ENCODE results near the gene MRFAP1.

The MRFAP1 gene

GRCh38 chr4:6592804-6593563 lies 47.5 kb upstream of the MRFAP1 start:
- Histone ChIP-seq H4K20me1 (ENCODE audit: insufficient read depth, low read length) (no peaks in the 10 kb centered on the region), H3K9me3 (replicated peaks; ENCODE audit: insufficient read depth, low read length) (no peaks in the 10 kb centered on the region), H3K4me3 (ENCODE audit: low read length) (no peak overlapping the region), H3K79me2 (ENCODE audit: low read length) (no peaks in the 10 kb centered on the region), H3K4me2 (ENCODE audit: low read depth, low read length) (no peak overlapping the region), H3K4me1 (ENCODE audit: low read length) (no peaks in the 10 kb centered on the region), H3K9me2 (replicated peaks; ENCODE audit: insufficient read depth, low read length) (no peaks in the 10 kb centered on the region), H3K27me3 (replicated peaks; ENCODE audit: insufficient read depth, low read length) (no peaks in the 10 kb centered on the region), H2AFZ (ENCODE audit: low read length) (no peak overlapping the region), H3K9ac (ENCODE audit: low read length) (no peak overlapping the region), H3K36me3 (replicated peaks; ENCODE audit: insufficient read depth, low read length) (no peaks in the 10 kb centered on the region), H3F3A (ENCODE audit: insufficient read depth, low read length) (no peaks in the 10 kb centered on the region), H3K27ac (ENCODE audit: low read length) (no peak overlapping the region)
- no peak for DNase-seq
- TF ChIP-seq EZH2phosphoT487 (IDR thresholded peaks at IDR 0.05; ENCODE audit: low read length) (no peak), EZH2 (optimal IDR thresholded peaks at IDR 0.05; ENCODE audit: low read depth, low read length) (no peak), CTCF (IDR thresholded peaks at IDR 0.05; ENCODE audit: low read length) (no peak)

- no peaks in the 10 kb centered on the region for H4K20me1 ChIP-seq (ENCODE audit: insufficient read depth, low read length)
- H3K9ac ChIP-seq (ENCODE audit: low read length): no peak overlapping the region
- no peaks in the 10 kb centered on the region for H3K9me2 ChIP-seq (replicated peaks; ENCODE audit: insufficient read depth, low read length)
- H3K27ac ChIP-seq (ENCODE audit: low read length): no peak overlapping the region
- no peak overlapping the region for H3K4me3 ChIP-seq (ENCODE audit: low read length)
- no peak for DNase-seq
- no peaks in the 10 kb centered on the region for H3K9me3 ChIP-seq (replicated peaks; ENCODE audit: insufficient read depth, low read length)
- no peak overlapping the region for H2AFZ ChIP-seq (ENCODE audit: low read length)
- H3K36me3 ChIP-seq (replicated peaks; ENCODE audit: insufficient read depth, low read length): no peaks in the 10 kb centered on the region
- H3K4me2 ChIP-seq (ENCODE audit: low read depth, low read length): no peak overlapping the region
- no peaks in the 10 kb centered on the region for H3F3A ChIP-seq (ENCODE audit: insufficient read depth, low read length)
- no peaks in the 10 kb centered on the region for H3K4me1 ChIP-seq (ENCODE audit: low read length)
- no peak for TF ChIP-seq EZH2 (optimal IDR thresholded peaks at IDR 0.05; ENCODE audit: low read depth, low read length)
- TF ChIP-seq CTCF (IDR thresholded peaks at IDR 0.05; ENCODE audit: low read length): no peak
- no peak for TF ChIP-seq EZH2phosphoT487 (IDR thresholded peaks at IDR 0.05; ENCODE audit: low read length)
- H3K27me3 ChIP-seq (replicated peaks; ENCODE audit: insufficient read depth, low read length): no peaks in the 10 kb centered on the region
- no peaks in the 10 kb centered on the region for H3K79me2 ChIP-seq (ENCODE audit: low read length)
These were observed 46.1 kb upstream of the MRFAP1 start for GRCh38 chr4:6594341-6594740.

- H4K20me1 ChIP-seq (ENCODE audit: insufficient read depth, low read length): no peaks in the 10 kb centered on the region
- no peak for DNase-seq
- TF ChIP-seq CTCF (IDR thresholded peaks at IDR 0.05; ENCODE audit: low read length): no peak
- no peak for TF ChIP-seq EZH2 (optimal IDR thresholded peaks at IDR 0.05; ENCODE audit: low read depth, low read length)
- TF ChIP-seq EZH2phosphoT487 (IDR thresholded peaks at IDR 0.05; ENCODE audit: low read length): no peak
- no peaks in the 10 kb centered on the region for H3K9me3 ChIP-seq (replicated peaks; ENCODE audit: insufficient read depth, low read length)
- H3K27me3 ChIP-seq (replicated peaks; ENCODE audit: insufficient read depth, low read length): no peaks in the 10 kb centered on the region
- H3K4me2 ChIP-seq (ENCODE audit: low read depth, low read length): no peak overlapping the region
- no peaks in the 10 kb centered on the region for H3F3A ChIP-seq (ENCODE audit: insufficient read depth, low read length)
- H3K4me3 ChIP-seq (ENCODE audit: low read length): no peak overlapping the region
- no peaks in the 10 kb centered on the region for H3K9me2 ChIP-seq (replicated peaks; ENCODE audit: insufficient read depth, low read length)
- no peaks in the 10 kb centered on the region for H3K4me1 ChIP-seq (ENCODE audit: low read length)
- H3K36me3 ChIP-seq (replicated peaks; ENCODE audit: insufficient read depth, low read length): no peaks in the 10 kb centered on the region
- no peak overlapping the region for H2AFZ ChIP-seq (ENCODE audit: low read length)
- no peaks in the 10 kb centered on the region for H3K79me2 ChIP-seq (ENCODE audit: low read length)
- H3K9ac ChIP-seq (ENCODE audit: low read length): no peak overlapping the region
- H3K27ac ChIP-seq (ENCODE audit: low read length): no peak overlapping the region
These were observed 45.6 kb upstream of the MRFAP1 start for GRCh38 chr4:6594826-6595355.
